Fibroblast of mammary gland (primary cell): ENCODE measurements around the gene CSNK2B.

Source experiments
- DNase-seq: peaks from one replicate; pipeline ENCODE4 v3.0.0-alpha.2; 2010; ENCODE audit warnings: low read depth
- H3K4me3 ChIP-seq: 2 replicates; pipeline ENCODE4 v1.5.1; 2011; ENCODE audit warnings: low read depth, mild to moderate bottlenecking, low read length, moderate library complexity; ENCODE audit not compliant: control insufficient read depth
- CTCF ChIP-seq: conservative IDR thresholded peaks from 2 replicates; pipeline ENCODE4 v1.5.1; 2011; ENCODE audit warnings: low read depth, low read length, inconsistent platforms; ENCODE audit not compliant: control insufficient read depth, insufficient read depth

CSNK2B gene

DNA sequence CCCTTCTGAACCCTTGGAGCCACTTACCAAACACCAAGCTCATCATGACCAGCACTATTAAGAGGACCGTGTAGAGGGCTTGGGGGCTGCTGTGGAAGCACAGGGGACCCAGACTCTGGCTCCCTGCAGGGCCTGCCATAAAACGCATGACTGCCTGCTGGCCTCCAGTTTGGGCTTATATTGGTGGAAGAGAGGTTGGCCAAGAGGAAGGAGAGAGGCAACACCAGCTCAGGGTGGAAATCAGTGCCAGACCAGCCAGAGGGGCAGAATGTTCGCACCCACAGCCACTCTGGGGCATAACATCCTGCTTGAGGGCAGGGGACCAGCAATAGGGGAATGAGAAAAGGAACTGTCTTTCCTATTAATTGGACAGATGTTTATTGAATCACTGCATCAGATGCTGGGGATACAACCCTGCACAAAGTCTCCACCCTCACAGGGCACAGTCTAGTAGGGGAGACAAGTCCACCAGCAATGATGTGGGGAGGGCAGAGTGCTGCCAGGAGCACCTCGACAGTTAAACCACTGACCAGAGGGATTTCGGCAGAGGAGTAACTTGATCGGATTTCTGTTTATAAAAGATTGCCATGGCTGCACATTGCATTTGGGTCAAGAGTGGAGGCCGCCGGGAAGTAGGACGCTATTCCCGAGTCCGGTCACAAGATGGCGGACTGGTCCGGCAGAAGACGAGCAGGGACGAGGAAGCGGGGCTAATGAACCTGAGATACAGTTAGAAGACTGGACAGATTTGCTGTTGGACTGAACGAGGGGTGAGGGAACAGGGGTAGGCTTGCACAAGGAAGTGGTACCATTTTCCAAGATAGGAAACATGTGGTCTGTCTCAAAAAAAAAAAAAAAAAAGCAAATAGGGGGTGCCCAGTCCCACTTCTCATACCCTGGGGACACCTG lies 14.6 kb downstream of the CSNK2B start, which contains the start of gene LY6G5C:
Gene LY6G5C (minus strand): TSS at position 842 of the 909 bp plus-strand sequence. CDS start 694 bp downstream, at position 148.
- TF ChIP-seq CTCF, result peak; percentile 72
- H3K4me3 ChIP-seq, result peak within 1 kb of the TSS; percentile 38
- DNase-seq, result peak; percentile 91

DNA sequence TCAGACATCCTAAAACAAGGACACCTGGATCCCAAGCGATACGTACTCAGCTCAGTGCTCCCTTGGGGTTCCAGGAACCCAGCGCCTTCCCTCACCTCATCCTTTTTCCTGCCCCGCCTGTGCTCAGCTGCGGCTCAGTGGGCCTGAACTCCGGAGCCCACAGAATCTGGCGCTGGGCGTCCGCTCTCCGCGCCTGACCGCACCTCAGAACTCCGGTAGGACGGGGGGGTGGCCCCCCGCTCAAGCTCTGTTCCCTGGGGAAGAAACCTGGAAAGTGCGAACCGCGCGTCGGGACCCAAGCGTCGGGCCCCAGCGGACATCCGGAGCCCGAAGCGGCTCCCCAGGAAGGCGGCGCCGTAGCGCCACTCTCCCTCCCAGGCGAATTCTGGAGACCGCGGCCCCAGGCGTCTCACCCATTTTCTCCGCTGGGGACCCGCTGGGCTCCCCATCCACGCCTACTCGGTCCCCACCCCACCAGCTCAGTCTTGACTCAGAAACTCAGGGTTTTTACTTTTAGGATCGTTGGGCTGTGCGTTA lies 15.3 kb downstream of the CSNK2B start:
- TF ChIP-seq CTCF, result peak; percentile 10
- peak overlapping the region; percentile 38 for H3K4me3 ChIP-seq
- DNase-seq, result peak; percentile 19

DNA sequence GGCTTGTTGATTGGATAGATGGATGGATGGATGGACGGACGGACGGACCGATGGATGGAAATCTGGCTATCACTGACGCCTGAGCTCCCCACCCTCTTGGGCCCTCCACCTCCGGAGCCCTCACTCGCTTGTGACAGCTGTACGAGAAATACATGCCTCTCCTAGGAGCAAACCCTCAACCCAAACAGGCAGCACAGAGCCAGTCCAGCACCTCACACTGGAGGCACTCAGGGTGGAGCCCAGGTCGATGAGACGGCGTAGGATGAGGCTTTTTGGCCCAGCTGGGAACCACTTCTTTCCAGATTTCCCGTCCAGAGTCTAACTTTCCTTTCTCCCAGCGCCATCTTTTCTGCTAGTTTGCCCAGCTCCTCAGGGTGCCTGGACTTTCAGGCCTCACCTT lies 17.7 kb downstream of the CSNK2B start:
- no peak overlapping the region for H3K4me3 ChIP-seq
- DNase-seq, result no peak
- no peak for TF ChIP-seq CTCF

DNA sequence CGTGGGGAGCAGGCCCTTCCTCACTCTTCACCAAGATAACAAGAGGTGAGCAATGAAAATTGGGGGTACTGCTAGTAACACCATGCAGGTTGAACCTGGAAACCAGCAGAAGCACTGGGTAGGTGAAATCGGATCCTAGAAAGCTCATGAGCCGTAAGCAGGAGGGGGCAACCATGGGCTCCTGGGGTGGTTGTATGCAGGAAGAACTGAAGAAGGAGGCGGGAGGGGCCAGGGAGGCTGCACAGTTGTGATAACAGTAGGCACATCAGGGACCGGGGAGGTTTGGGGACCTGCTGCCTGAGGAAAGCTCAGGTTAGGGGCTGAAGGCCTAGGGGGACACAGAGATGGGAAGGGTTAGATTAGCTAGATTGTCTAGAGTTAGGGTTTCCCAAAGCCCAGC lies 20.6 kb downstream of the CSNK2B start:
- no peak for TF ChIP-seq CTCF
- no peak for DNase-seq
- no peak overlapping the region for H3K4me3 ChIP-seq

- no peak overlapping the region for H3K4me3 ChIP-seq
- TF ChIP-seq CTCF, result no peak
- DNase-seq, result no peak
Observed at GRCh38 chr6:31687321-31687720, 21.4 kb downstream of the CSNK2B start.

DNA sequence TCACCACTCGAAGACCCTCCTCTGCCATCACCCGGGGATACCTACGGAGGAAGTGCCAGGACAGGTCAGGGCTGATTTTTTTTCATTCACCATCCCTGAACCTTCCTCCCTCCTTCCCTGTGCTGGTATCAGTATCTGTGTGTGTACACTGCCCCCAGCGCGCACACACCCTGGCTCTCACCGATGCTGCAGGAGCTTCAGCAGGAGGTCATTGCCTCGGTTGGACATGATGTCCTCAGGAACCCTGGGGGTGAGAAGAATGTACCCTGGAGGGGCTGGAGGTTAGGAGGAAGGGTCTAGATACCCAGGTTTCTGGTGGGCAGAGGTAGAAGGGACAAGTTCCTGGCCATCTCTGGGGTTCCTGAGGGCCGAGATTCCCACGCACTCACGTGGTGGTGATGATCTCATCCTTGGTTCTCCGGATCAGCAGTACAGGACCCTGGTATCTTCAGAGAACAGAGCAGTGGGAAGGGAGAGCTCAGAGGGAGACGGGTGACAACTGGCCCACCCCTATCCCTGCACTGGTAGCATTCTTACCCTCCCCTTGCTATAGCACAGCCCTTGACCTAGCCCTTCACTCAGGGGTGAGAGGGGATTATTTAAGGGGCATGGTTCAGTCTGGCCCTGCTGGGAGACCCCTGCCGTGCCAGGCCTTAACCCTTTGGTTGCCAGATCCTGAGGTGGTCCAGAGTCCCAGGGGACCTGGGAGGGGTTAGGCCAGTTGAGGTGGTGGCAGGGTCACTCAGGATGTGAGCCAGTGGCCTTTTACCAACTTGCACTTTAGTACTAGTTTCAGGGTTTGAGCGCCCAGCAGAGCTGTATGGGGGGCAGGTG lies 22.2 kb downstream of the CSNK2B start:
- H3K4me3 ChIP-seq, result no peak overlapping the region
- no peak for TF ChIP-seq CTCF

More for the DNA sequence above, 22.2 kb downstream of the CSNK2B start:
- no peak for DNase-seq
